Measurements from ENCODE around the gene ZNHIT2.

- TF ChIP-seq EZH2phosphoT487 (IDR thresholded peaks at IDR 0.05; ENCODE audit: borderline replicate concordance, low read length): no peak
- no peak for TF ChIP-seq CTCF (IDR thresholded peaks at IDR 0.05; ENCODE audit: low read depth, low read length, poor library complexity, severe bottlenecking)
Measured at GRCh38 chr11:65113361-65113756, 4.1 kb downstream of the ZNHIT2 start.
